HPDE6-E6E7 (cell line): ENCODE results near the gene TSSK6.

Experiments used
- DNase-seq: peaks from one replicate; pipeline ENCODE4 v3.0.0; 2011; ENCODE audit warnings: missing footprints; ENCODE audit errors: extremely low spot score

TSSK6 gene

DNA sequence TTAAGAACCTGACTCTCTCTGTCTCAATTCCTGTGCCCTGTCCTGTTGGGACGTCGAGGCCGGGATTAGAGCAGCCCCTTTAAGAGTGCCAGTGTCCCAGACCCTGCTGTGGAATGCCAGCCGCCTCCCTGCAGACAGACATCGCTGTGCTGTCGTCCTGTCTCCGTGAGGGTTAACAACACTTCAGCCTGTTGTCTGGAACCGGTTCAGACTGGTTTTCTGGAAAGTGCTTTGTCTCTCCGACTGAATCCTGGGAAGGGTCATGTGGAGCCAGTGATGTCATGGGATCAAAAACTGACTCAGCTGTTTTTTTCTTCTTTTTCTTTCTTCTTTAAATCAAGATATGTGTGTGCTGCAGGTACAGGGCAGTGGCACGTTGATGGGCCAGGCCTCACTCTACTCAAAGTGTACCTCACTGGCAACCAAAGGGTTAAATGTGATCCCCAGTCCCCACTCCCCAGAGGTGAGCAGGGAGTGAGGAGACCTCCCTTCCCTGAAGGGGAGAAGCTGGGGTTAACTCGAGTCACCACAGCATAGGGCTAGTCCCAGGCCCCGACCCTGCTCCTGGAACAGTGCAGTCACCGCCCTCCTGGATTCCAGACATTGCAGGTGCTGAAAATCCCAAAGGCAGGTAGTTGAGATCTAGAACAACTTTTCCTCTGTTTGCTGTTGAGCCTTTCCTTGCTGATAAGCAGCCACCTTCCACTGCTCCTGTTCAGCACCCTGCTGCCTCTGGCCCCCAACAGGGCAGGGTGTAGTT is 50.8 kb downstream of the TSSK6 start:
- no peak for DNase-seq
